K562 (cell line): ENCODE measurements around the gene CREM. TPM values are rescaled to one million over a fixed set of nuclear protein-coding genes. Genes with fewer than 3 reads are reported as not detected.

Experiments
- E2F6 ChIP-seq, 2 experiments: IDR thresholded peaks; 2 replicates each; pipeline ENCODE4 v1.6.1; 2011; ENCODE audit warnings: borderline replicate concordance in 1 of 2, control low read depth in 1 of 2, low read depth in 1 of 2, low read length in 1 of 2, mild to moderate bottlenecking in 1 of 2, mixed read lengths in 1 of 2, moderate library complexity in 1 of 2; ENCODE audit not compliant: insufficient read depth in 1 of 2, insufficient read length in 1 of 2, poor library complexity in 1 of 2, severe bottlenecking in 1 of 2; ENCODE audit errors: extremely low read depth in 1 of 2
- FOXK1 ChIP-seq: sonication (generic); formaldehyde crosslinking; IDR thresholded peaks from 2 replicates; pipeline ENCODE4 v1.8.0; 2022; ENCODE audit warnings: missing genetic modification reagents, mild to moderate bottlenecking, borderline replicate concordance
- PHB2 ChIP-seq: fragments of 450-650 bp; IDR thresholded peaks from 2 replicates; pipeline ENCODE4 v1.6.1; 2017; ENCODE audit warnings: low read depth
- PPARD ChIP-seq: fragments of 250-450 bp; sonication (Bioruptor Pico); IDR thresholded peaks from 2 replicates; pipeline ENCODE4 v1.8.0; 2022; ENCODE audit warnings: inconsistent platforms, mild to moderate bottlenecking, moderate library complexity
- RERE ChIP-seq: sonication (generic); formaldehyde crosslinking; IDR thresholded peaks from 2 replicates; pipeline ENCODE4 v1.8.0; 2023; ENCODE audit warnings: missing genetic modification reagents, mild to moderate bottlenecking, borderline replicate concordance
- ZBTB40 ChIP-seq, 2 experiments: fragments of 450-650 bp in 1 of 2; sonication (generic) in 1 of 2; formaldehyde crosslinking in 1 of 2; IDR thresholded peaks; 2 replicates each; pipeline versions ENCODE4 v1.7.1 to v1.9.0; 2016 to 2022; ENCODE audit warnings: inconsistent platforms in 1 of 2, mild to moderate bottlenecking in 1 of 2, missing genetic modification reagents in 1 of 2
- polyA plus RNA-seq, 8 experiments: library from polyadenylated mRNA; depleted of rRNA in 4 of 8; stranded (reverse) in 5 of 8; unstranded in 3 of 8; fragments of >200 nt; fragmentation: Nextera tagmentation in 2 of 8; fragmentation: Illumina TruSeq in 1 of 8; extraction: Ambion mirVana in 2 of 8; extraction: Trizol in 1 of 8; gene quantifications; 2 replicates each; pipeline versions ENCODE4 v1.2.1 to v1.2.3, GENCODE V29; 2011 to 2014; ENCODE audit warnings: inconsistent platforms in 1 of 8, missing spikeins in 1 of 8
- total RNA-seq, 7 experiments: library from RNA; depleted of rRNA in 6 of 7; stranded (reverse); fragments of >200 nt in 6 of 7; fragmentation: Illumina TruSeq in 2 of 7; extraction: Trizol in 2 of 7; gene quantifications; 2 replicates each; pipeline versions ENCODE4 v1.2.1 to v1.2.3, GENCODE V29; 2011 to 2021; ENCODE audit warnings: low replicate concordance in 1 of 7

The CREM gene
- total and polyA plus RNA-seq, 9 of the 15 experiments (the other 6 are each of a cell fraction or from before 2014, with no cell fraction given) = 39.1 to 70.2 (median 48.3) TPM

GRCh38 chr10:35203745-35204144 lies 77.1 kb downstream of the CREM start (continued):
- no peak for TF ChIP-seq ZBTB40 (IDR thresholded peaks at IDR 0.05)
- no peak for TF ChIP-seq ZBTB40 (CRISPR knock-in tag; IDR thresholded peaks at IDR 0.05)
- TF ChIP-seq PPARD (CRISPR knock-in tag) = no peak
- TF ChIP-seq RERE (CRISPR knock-in tag) = no peak
- TF ChIP-seq PHB2 = no peak
- TF ChIP-seq FOXK1 (CRISPR knock-in tag) = no peak
- TF ChIP-seq E2F6 (IDR thresholded peaks at IDR 0.05; ENCODE audit: borderline replicate concordance in 1 of 2, extremely low read depth in 1 of 2, insufficient read depth in 1 of 2, insufficient read length in 1 of 2, low read depth in 1 of 2, low read length in 1 of 2, poor library complexity in 1 of 2, severe bottlenecking in 1 of 2) = no peak
- TF ChIP-seq, all 486 proteins: peak for 0
